ENCODE results near the gene APOE. TPM values are rescaled to one million over a fixed set of nuclear protein-coding genes. Genes with fewer than 3 reads are reported as not detected.

Gene APOE
- total and polyA plus RNA-seq, 2 donors (not counting 3 experiments of a cell fraction or from before 2014, with no cell fraction given): 3.3 to 6.2 TPM

DNA sequence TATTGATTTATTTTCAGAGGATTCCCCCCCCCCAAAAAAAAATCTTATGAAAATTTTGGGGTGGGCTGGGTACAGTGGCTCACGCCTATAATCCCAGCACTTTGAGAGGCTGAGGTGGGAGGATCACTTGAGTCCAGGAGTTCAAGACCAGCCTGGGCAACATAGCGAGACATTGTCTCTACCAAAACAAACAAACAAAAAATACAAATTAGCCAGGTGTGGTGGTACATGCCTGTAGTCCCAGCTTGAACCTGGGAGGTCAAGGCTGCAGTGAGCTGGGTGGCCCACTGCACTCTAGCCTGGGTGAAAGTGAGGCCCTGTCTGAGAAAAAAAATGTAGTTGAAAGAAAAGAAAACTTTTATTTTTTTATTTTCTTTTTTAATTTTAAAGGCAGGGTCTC lies 41.6 kb upstream of the APOE start:
- TF ChIP-seq EZH2 (IDR thresholded peaks at IDR 0.05; ENCODE audit: borderline replicate concordance, low read depth, low read length, severe bottlenecking) (no peak), POLR2A (IDR thresholded peaks at IDR 0.05; ENCODE audit: low read depth, low read length) (no peak)
- DNase-seq (ENCODE audit: low read depth, low spot score): no peak
- intact Hi-C loops (cut with micrococcal nuclease) (no loop called here), dilution Hi-C loops (cut with MboI; ENCODE audit: extremely low pct_ligation_motif_present, low sequenced_read_pairs) (no loop called here)
- POLR2A ChIA-PET: no interaction called here
- Histone ChIP-seq H3K79me2 (ENCODE audit: control insufficient read depth, insufficient read depth, low read length) (peaks cover 54% of the 10 kb centered on the region), H3K9me3 (replicated peaks; ENCODE audit: control insufficient read depth, insufficient read depth, low read length) (no peaks in the 10 kb centered on the region), H2AFZ (ENCODE audit: low read depth, low read length) (no peak overlapping the region), H3K9me1 (replicated peaks; ENCODE audit: control insufficient read depth, extremely low read depth, insufficient read depth, low read length) (no peaks in the 10 kb centered on the region), H4K20me1 (replicated peaks; ENCODE audit: control insufficient read depth, extremely low read depth, insufficient read depth, low read length) (peaks cover 2% of the 10 kb centered on the region), H3K27ac (ENCODE audit: insufficient read depth, low read depth, low read length) (no peak overlapping the region), H3K9ac (replicated peaks; ENCODE audit: extremely low read depth, insufficient read depth, low read length) (no peak overlapping the region), H3K4me1 (ENCODE audit: control insufficient read depth, extremely low read depth, insufficient read depth, low read length) (peaks cover 8% of the 10 kb centered on the region), H3K4me2 (ENCODE audit: insufficient read depth, low read length) (no peak overlapping the region), H3K27me3 (ENCODE audit: control insufficient read depth in 2 of 2, insufficient read depth in 2 of 2, low read length in 2 of 2) (no peaks in the 10 kb centered on the region), H3K36me3 (ENCODE audit: control insufficient read depth in 2 of 2, extremely low read depth in 1 of 2, insufficient read depth in 2 of 2, low read length in 2 of 2) (peaks cover 4 to 17% of the 10 kb centered on the region in 2 experiments), H3K4me3 (replicated peaks in 1 of 3; ENCODE audit: insufficient read depth in 1 of 3, low read depth in 1 of 3, low read length in 3 of 3) (no peak overlapping the region)
- CTCF ChIA-PET: no interaction called here
- FAIRE-seq: no peak
- no TSS peak for BruUV-seq (replicated peaks)

DNA sequence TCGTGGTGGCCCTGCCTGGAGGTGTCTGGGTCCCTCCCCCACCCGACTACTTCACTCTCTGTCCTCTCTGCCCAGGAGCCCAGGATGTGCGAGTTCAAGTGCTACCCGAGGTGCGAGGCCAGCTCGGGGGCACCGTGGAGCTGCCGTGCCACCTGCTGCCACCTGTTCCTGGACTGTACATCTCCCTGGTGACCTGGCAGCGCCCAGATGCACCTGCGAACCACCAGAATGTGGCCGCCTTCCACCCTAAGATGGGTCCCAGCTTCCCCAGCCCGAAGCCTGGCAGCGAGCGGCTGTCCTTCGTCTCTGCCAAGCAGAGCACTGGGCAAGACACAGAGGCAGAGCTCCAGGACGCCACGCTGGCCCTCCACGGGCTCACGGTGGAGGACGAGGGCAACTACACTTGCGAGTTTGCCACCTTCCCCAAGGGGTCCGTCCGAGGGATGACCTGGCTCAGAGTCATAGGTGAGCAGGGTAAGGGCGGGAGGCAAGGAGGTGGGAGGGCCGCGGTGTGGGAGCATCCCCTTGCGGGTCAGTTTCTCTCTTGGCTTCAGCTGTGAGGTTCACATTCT lies 40.3 kb upstream of the APOE start:
- H2AFZ ChIP-seq (ENCODE audit: low read depth, low read length): no peak overlapping the region
- H3K4me1 ChIP-seq (ENCODE audit: control insufficient read depth, extremely low read depth, insufficient read depth, low read length): peaks cover 18% of the 10 kb centered on the region
- no peak overlapping the region for H3K4me3 ChIP-seq (replicated peaks in 1 of 3; ENCODE audit: insufficient read depth in 1 of 3, low read depth in 1 of 3, low read length in 3 of 3)
- ChIA-PET CTCF (no interaction called here), POLR2A (no interaction called here)
- no peaks in the 10 kb centered on the region for H3K9me3 ChIP-seq (replicated peaks; ENCODE audit: control insufficient read depth, insufficient read depth, low read length)
- H4K20me1 ChIP-seq (replicated peaks; ENCODE audit: control insufficient read depth, extremely low read depth, insufficient read depth, low read length): peaks cover 2% of the 10 kb centered on the region
- intact Hi-C loops (cut with micrococcal nuclease) (no loop called here), dilution Hi-C loops (cut with MboI; ENCODE audit: extremely low pct_ligation_motif_present, low sequenced_read_pairs) (no loop called here)
- H3K27me3 ChIP-seq (ENCODE audit: control insufficient read depth in 2 of 2, insufficient read depth in 2 of 2, low read length in 2 of 2): no peaks in the 10 kb centered on the region
- H3K27ac ChIP-seq (ENCODE audit: insufficient read depth, low read depth, low read length): no peak overlapping the region
- FAIRE-seq: no peak
- TF ChIP-seq, protein P1, sequence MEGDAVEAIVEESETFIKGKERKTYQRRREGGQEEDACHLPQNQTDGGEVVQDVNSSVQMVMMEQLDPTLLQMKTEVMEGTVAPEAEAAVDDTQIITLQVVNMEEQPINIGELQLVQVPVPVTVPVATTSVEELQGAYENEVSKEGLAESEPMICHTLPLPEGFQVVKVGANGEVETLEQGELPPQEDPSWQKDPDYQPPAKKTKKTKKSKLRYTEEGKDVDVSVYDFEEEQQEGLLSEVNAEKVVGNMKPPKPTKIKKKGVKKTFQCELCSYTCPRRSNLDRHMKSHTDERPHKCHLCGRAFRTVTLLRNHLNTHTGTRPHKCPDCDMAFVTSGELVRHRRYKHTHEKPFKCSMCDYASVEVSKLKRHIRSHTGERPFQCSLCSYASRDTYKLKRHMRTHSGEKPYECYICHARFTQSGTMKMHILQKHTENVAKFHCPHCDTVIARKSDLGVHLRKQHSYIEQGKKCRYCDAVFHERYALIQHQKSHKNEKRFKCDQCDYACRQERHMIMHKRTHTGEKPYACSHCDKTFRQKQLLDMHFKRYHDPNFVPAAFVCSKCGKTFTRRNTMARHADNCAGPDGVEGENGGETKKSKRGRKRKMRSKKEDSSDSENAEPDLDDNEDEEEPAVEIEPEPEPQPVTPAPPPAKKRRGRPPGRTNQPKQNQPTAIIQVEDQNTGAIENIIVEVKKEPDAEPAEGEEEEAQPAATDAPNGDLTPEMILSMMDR (IDR thresholded peaks at IDR 0.05; ENCODE audit: extremely low read depth in 1 of 2, insufficient read depth in 1 of 2, low read depth in 1 of 2, low read length in 2 of 2): no peak
- no peak for TF ChIP-seq POLR2AphosphoS5 (IDR thresholded peaks at IDR 0.05; ENCODE audit: insufficient read depth, low read depth, low read length)
- no peak for TF ChIP-seq POLR2A (IDR thresholded peaks at IDR 0.05; ENCODE audit: low read depth, low read length)
- TF ChIP-seq GATA2 (IDR thresholded peaks at IDR 0.05; ENCODE audit: insufficient read depth, insufficient read length, low read depth, low read length): no peak
- TF ChIP-seq JUN (IDR thresholded peaks at IDR 0.05; ENCODE audit: borderline replicate concordance, insufficient read depth, insufficient read length, low read depth): no peak
- no peak for TF ChIP-seq MYC (IDR thresholded peaks at IDR 0.05; ENCODE audit: low read depth, low read length)
- TF ChIP-seq EZH2 (IDR thresholded peaks at IDR 0.05; ENCODE audit: borderline replicate concordance, low read depth, low read length, severe bottlenecking): no peak
- TF ChIP-seq, protein P2, sequence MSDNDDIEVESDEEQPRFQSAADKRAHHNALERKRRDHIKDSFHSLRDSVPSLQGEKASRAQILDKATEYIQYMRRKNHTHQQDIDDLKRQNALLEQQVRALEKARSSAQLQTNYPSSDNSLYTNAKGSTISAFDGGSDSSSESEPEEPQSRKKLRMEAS (IDR thresholded peaks at IDR 0.05; ENCODE audit: insufficient read depth, insufficient read length): no peak
- no peak for TF ChIP-seq FOS (IDR thresholded peaks at IDR 0.05; ENCODE audit: borderline replicate concordance, insufficient read depth, low read length)
- no peak overlapping the region for H3K9ac ChIP-seq (replicated peaks; ENCODE audit: extremely low read depth, insufficient read depth, low read length)
- no TSS peak for BruUV-seq (replicated peaks)
- peaks cover 42% of the 10 kb centered on the region for H3K79me2 ChIP-seq (ENCODE audit: control insufficient read depth, insufficient read depth, low read length)
- H3K36me3 ChIP-seq (ENCODE audit: control insufficient read depth in 2 of 2, extremely low read depth in 1 of 2, insufficient read depth in 2 of 2, low read length in 2 of 2): peaks cover 4 to 13% of the 10 kb centered on the region in 2 experiments
- DNase-seq (ENCODE audit: low read depth, low spot score): no peak
- no peaks in the 10 kb centered on the region for H3K9me1 ChIP-seq (replicated peaks; ENCODE audit: control insufficient read depth, extremely low read depth, insufficient read depth, low read length)
- no peak overlapping the region for H3K4me2 ChIP-seq (ENCODE audit: insufficient read depth, low read length)

All from endothelial cell of umbilical vein (primary cell).